ENCODE results near the gene TEDC2.
"Not testable (repeated sequence)": the region's sequence is repeated elsewhere in the genome, so short reads cannot be mapped to it uniquely, and the experiment has no call there.

GRCh38 chr16:2435236-2435635 is 24.7 kb upstream of the TEDC2 start:
- TF ChIP-seq POLR2A, CTCF (IDR thresholded peaks at IDR 0.05): not testable (repeated sequence)
